Measurements from ENCODE around the gene PALLD.
"Not testable (repeated sequence)": the region's sequence is repeated elsewhere in the genome, so short reads cannot be mapped to it uniquely, and the experiment has no call there.

The PALLD gene

DNA sequence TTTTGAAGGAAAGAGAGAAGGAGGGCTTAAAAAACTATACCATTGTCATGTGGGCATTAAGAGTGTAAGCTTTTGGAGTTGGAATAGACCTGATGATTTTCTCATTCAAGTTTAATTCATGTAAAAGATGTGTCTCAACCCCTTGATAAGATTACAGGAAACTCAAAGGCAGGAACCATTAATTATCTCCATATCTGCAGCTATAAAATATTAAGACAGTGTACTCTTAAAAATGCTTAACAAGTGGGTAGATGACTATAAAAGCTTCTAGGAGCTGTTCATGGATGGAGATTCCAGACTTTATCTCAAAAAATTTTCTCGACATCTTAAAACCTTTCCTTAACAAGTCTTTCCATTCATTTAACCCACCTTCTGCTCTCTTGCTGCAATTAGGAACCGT, 208.3 kb downstream of the PALLD start:
- DNase-seq (ENCODE audit: low read depth, low spot score): no peak

GRCh38 chr4:168707205-168707604, 210.4 kb downstream of the PALLD start:
- no peak for DNase-seq (ENCODE audit: low read depth, low spot score)

DNA sequence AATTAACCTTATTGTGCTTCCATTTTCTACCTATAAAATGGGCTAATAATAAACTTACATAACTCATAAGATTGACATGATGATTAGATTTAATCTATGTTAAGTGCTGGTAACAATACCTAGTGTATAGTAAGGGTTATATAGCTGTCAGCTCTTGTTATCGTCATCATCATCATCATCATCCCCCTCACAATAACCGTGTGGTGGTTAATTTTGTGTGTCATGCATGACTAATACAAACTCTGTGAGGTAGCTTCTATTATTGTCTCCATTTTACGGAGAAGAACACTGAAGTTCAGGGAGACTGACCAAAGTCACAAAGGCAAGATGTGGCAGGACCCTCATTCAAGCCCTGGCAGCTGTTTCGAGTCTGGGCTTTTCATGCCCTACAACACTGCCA, 211.3 kb downstream of the PALLD start:
- DNase-seq (ENCODE audit: low read depth, low spot score): no peak

- peak; percentile 14 for DNase-seq (ENCODE audit: low read depth, low spot score)
These were observed 213.6 kb downstream of the PALLD start for GRCh38 chr4:168710353-168710946.

DNA sequence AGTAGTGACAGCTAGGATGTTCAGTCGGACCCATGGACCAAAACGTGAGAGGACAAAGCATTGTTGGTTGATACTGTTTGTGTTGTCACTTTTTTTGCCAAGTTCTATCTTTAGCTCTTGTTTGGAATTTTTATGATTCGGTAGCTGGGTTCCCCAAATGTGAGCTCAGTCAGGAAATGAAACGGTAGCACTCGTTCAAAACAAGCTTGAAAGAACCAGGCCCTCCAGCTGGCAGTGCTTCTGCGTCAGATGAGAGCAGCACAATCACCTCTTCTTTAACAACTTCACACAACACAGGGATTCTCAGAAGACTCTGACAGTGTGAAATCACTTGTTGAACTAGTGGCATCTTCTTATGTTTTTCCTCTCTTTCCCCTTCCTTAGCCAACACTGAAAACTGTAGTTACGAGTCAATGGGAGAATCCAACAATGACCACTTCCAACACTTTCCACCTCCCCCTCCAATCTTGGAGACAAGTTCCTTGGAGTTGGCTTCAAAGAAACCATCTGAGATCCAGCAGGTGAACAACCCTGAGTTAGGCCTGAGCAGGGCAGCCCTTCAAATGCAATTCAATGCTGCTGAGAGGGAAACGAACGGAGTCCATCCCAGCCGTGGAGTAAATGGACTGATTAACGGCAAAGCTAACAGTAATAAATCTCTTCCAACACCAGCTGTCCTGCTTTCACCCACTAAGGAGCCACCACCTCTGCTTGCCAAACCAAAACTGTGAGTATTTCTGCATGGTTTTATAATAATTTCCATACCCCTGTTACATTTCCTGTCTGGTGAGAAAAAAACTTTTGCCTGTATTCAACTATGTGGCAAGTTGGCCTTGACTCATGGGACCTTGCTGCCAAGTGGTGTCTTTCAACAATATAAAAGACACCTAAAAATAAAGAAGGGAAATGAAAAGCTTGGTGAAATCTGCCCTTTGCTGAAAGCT, 214.6 kb downstream of the PALLD start:
- DNase-seq (ENCODE audit: low read depth, low spot score): no peak

- no peak for DNase-seq (ENCODE audit: low read depth, low spot score)
These were observed 215.6 kb downstream of the PALLD start for GRCh38 chr4:168712316-168712890.

GRCh38 chr4:168713253-168713652, 216.4 kb downstream of the PALLD start:
- no peak for DNase-seq (ENCODE audit: low read depth, low spot score)

DNA sequence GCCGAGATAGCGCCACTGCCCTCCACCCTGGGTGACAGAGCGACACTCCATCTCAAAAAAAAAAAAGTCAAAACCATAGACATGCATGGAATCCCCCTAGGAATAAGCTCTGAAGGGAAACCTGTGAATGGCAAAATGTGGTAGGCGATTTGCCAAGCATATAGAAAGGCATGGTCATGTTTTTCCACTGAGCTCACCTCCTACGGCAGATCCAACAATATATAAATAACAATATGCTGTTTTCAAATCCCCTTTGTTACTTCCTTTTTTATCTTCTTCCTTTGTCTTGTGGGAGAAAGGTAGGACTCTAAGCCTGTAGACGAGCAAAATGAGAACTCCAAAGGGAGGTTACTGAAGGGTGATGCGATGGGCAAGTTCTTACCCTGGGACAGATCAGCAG, 219.0 kb downstream of the PALLD start:
- peak; percentile 4 for DNase-seq (ENCODE audit: low read depth, low spot score)

- DNase-seq (ENCODE audit: low read depth, low spot score): no peak
These were observed 219.7 kb downstream of the PALLD start for GRCh38 chr4:168716406-168717129.

DNA sequence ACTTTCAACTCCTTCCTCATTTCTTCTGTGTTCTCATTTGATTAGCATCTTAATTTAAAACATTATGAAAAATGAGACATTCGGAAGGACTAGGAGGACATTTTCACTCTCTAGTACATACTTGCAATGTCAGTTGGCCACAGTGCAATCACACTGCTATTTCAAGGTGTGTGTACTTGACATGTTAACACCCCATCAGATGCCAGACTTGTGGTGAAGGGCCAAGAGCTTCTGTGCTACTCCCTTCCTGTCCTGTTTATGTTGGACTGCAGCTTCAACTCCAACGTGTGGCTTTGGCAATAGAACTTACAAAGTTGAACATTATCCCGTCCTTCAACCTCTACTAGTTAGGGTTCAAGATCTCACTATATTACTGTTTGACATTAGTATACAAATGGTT, 221.0 kb downstream of the PALLD start:
- no peak for DNase-seq (ENCODE audit: low read depth, low spot score)

DNA sequence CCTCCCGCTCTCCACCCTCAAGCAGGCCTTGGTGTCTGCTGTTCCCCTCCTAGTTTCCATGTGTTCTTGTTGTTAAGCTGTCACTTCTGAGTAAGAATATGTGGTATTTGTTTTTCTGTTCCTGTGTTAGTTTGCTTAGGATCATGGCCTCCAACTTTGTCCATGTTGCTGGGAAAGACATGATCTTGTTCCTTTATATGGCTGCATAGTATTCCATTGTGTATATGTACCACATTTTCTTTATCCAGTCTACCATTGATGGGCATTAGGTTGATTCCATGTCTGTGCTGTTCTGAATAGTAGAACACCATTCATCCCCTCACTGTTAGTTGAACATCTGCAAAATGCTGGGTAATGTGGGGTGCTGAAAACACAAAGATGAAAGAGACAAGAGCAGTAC, 222.9 kb downstream of the PALLD start:
- DNase-seq (ENCODE audit: low read depth, low spot score): no peak

GRCh38 chr4:168720396-168720900, 223.6 kb downstream of the PALLD start:
- DNase-seq (ENCODE audit: low read depth, low spot score): no peak

DNA sequence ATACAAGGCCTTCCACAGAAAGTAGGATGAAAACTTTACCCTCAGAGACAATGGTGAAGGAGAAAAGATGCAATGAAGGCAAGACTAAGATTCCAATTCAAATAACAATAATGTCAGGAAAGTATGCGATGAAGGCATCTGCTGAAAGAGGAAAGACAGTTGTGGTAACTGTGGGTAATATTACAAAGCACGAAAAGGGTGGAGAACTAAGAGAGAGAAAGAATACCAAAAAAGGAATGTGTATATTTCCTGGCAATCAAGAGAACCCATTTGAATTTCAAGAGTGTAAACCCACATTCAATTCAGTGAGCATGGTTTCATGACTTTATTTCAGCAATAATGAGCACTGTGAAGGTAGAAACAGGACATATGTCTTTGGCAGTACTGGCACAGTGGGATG, 225.5 kb downstream of the PALLD start:
- DNase-seq (ENCODE audit: low read depth, low spot score): no peak

- DNase-seq (ENCODE audit: low read depth, low spot score): no peak
These were observed 226.2 kb downstream of the PALLD start for GRCh38 chr4:168723020-168723419.

DNA sequence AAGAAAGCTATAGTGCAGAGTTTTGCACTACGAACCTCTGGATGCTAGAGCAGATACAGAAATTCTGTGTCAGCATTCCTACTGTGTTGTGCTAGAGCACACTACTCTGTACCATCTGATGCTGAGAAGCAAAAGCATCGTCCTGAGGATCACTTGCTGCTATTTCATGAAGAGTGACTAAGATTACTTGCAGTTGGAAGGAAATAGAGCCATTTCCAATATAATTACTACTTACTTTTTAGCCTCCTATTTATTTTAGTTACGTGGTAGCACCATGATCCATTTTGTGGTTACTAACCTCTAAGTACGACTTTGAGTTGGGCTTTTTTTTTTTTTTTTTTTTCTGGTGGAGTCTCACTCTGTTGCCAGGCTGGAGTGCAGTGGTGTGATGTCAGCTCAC, 226.7 kb downstream of the PALLD start:
- no peak for DNase-seq (ENCODE audit: low read depth, low spot score)

DNA sequence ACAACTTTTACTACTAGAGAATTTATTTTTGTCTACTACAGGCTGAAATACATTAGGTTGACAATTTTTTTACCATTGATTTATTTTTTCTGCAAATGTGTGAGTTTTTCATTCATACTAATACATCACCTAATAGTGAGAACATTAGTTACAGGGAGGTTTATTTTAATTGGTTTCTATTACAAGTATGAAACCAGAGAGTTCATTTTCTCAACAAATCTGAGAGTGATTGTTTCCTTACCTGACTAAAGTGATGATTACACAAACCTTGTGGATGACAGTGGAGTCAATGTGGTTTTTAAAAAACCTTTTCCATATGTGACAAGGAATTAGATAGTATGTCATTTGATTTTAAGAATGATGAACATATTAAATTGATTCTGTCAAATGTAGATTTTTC, 227.4 kb downstream of the PALLD start:
- no peak for DNase-seq (ENCODE audit: low read depth, low spot score)

DNA sequence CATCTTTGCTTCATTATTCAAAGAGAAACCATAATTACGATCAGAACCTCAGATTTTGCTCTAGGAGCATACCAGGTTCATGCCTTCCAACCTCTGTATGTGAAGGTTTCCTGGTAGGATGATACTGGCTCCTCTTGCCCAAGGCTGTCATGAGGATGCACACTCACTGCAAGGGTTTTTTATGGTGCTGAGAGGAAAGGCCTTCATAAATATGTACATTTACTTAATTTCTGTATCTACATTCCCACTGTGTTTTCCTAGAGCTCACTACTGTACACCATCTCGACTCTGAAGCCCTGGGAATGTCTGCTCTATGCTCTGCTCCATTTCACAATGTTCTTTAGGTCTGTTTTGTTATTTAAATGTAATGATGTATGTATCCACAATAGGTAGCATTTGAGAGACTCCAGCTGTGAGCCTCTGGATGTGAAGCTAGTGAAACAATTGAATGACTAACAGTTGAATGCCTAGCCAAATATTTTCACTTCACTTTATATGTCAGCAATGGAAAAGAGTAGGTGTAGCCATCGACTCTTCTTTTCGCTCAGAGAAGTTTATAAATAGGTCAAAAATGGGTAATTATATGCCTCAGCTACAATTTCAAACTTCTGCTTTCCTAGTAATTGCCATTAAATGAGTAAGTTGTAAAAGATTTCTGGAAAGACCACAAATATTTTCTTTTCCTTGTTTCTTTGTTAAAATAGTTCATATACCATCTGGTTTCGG, 228.0 kb downstream of the PALLD start:
- DNase-seq (ENCODE audit: low read depth, low spot score): peak; percentile 14

DNA sequence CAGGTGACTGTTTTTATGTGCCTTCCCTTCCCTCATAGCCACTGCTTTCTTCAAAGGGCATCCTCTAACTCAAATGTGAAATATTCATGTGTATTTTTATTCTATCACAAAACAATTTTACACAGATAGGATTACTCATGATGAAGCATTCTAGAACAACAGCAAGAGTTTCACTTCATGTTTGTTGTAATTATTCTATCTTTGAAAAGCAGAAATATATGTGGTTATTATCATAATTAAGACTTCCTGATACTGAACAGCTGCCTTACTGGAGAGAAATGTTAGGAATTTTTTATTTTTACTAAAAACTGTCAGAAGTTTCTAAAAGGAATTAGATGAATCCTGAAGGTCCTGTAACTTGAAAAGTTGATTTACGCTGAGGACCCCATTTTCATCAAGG, 229.1 kb downstream of the PALLD start:
- no peak for DNase-seq (ENCODE audit: low read depth, low spot score)

DNA sequence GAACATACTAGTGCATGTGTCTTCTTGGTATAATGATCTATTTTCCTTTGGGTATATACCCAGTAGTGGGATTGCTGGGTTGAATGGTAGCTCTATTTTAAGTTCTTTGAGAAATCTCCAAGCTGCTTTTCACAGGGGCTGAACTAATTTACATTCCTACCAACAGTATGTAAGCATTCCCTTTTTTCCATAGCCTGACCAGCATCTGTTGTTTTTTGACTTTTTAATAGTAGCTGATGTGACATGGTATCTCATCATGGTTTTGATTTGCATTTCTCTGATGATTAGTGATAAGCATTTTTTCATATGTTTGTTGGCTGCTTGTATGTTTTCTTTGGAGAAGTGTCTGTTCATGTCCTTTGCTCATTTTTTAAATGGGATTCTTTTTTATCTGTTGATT, 230.3 kb downstream of the PALLD start:
- not testable (repeated sequence) for DNase-seq (ENCODE audit: low read depth, low spot score)

DNA sequence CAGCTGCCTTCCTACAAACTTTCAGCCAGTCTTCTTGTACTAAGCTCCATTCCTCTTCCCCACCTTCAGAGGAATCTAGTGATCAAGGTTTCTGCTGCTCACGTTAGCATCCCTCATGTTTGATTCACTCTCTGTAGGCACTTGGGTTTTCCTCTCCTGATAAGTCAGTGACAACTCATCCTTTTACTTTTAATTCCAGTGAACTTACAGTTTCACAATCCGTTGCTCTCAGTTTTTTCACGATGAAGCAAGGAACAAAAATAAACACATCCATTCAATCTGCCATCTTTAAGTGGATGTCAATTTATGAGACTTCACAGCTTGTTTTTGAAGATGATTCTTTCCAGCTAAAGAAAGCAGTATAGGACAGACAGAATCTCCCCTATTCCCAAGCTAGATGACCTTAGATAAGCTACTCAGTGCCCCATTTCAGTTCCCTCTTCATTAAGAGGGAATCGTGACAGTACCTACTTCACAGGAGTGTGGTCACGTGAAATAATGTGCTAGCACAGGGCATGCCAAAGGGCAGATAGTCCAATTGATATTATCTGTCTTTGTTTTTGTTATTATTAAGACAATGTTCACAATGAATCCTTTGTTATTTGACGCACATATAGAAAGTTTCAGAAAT, 234.3 kb downstream of the PALLD start:
- no peak for DNase-seq (ENCODE audit: low read depth, low spot score)
